ENCODE data around the gene INPPL1.

The INPPL1 gene

GRCh38 chr11:72216638-72217037, 7.9 kb upstream of the INPPL1 start, which contains the start of gene FOLR2:
Gene FOLR2, plus strand, starts transcription at chr11:72216794. Its CDS starts 1,791 bp downstream, at chr11:72218585.
- no peak for DNase-seq (ENCODE audit: low read depth)

- DNase-seq (ENCODE audit: low read depth) = no peak
These were observed 6.7 kb upstream of the INPPL1 start for GRCh38 chr11:72217841-72218240.

- no peak for DNase-seq (ENCODE audit: low read depth)
These were observed 6.3 kb upstream of the INPPL1 start for GRCh38 chr11:72218251-72218745.

DNA sequence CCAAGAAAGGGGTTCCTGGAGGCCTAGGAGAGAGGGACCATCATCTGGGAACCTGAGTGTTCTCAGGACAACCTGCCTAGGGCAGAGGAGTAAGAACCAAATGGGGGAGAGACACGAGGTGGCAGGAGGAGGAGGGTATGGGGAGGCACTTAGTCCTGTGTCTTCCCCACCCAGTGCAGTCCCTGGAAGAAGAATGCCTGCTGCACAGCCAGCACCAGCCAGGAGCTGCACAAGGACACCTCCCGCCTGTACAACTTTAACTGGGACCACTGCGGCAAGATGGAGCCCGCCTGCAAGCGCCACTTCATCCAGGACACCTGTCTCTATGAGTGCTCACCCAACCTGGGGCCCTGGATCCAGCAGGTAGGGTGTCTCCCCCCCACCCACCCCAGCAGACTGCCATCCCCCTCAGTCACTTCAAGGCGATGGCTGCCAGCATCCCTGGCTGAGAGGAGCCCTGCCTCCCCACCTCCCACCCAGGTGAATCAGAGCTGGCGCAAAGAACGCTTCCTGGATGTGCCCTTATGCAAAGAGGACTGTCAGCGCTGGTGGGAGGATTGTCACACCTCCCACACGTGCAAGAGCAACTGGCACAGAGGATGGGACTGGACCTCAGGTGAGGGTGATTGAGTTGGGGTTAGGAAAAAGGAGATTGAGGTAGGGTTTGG, 3.7 kb upstream of the INPPL1 start:
- DNase-seq (ENCODE audit: low read depth) = no peak

- no peak for DNase-seq (ENCODE audit: low read depth)
These were observed 3.0 kb upstream of the INPPL1 start for GRCh38 chr11:72221386-72222075.

GRCh38 chr11:72222106-72222891, 2.3 kb upstream of the INPPL1 start:
- no peak for DNase-seq (ENCODE audit: low read depth)

DNA sequence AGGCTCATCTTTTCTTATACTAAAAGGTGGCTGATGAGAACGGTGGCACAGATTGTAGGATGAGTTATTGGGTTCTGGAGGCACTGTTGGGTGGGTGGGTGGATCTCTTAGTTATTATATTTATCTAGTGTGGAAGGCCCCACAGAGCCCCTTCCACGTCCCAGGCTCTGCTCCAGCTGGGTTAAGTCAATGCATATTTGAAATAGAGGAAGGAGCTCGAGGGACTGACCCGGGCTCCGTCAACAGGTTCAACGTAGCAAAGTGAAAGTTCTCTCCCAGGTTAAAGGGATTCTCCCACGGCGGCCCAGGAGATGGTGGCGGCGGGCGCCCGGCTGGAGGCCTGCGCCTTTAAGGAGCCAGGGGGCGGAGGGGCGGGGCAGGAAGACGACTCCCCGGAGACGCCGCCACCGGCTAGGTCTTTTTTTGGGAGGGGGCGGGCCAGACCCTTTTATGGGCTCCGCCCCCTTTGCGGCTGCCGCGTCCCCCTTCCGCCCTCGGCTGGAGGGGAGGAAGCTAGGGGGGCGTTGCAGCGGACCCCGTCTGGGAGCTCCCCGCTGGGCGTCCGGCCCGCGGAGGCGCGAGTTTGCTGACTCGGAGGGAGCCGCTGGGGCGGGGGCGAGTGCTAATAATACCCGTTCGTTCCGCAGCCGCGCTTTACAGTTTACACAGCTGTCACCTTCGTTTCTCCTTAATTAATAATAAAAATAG, 1.5 kb upstream of the INPPL1 start:
- peak; percentile 37 for DNase-seq (ENCODE audit: low read depth)

DNA sequence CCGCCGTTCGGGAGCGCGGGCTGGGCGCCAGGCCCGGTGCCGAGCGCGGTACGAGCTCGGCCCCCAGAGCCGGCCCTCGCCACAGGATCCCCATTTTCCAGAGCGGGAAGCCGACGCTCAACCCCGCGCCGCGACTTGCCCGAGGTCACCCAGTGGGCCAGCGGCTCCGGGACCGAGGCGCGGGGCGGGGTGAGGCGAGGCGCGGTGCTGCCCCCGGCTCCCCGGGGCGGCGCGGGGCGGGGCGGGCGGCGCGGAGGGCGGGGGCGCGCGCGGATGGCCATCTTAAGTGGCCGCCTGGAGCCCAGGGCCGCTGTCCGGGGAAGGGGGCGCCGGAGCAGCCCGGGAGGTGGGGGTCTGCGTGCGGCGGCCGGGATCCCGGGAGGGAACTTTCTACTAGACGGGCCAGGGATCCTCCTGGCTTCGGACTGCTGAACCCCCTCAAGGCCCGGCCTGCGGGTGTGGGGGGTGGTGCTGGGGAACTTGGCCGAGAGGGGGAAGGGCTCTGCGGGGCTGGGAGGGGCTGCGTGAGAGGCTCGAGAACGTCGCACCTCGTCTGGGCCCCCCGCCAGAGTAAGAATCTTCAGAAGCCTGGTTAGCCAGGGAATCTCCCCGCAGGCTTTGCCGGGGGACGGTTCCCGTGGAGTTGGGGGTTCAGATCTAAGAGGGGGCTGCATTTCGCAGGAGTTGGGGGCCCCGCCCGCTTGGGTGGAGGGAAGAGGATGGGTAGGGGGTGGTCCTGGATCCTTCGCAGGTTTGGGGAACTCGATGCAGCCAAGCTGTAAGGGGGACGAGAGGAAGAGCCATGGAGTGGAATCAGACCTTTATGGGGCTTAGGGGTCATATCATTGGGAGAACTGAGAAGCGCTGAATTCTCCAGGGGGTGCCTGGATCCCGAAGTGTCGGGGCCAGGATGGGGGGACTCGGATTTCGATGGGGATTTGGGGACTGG, 678 bp upstream of the INPPL1 start:
- no peak for DNase-seq (ENCODE audit: low read depth)

GRCh38 chr11:72225411-72225951, 914 bp downstream of the INPPL1 start:
- no peak for DNase-seq (ENCODE audit: low read depth)

DNA sequence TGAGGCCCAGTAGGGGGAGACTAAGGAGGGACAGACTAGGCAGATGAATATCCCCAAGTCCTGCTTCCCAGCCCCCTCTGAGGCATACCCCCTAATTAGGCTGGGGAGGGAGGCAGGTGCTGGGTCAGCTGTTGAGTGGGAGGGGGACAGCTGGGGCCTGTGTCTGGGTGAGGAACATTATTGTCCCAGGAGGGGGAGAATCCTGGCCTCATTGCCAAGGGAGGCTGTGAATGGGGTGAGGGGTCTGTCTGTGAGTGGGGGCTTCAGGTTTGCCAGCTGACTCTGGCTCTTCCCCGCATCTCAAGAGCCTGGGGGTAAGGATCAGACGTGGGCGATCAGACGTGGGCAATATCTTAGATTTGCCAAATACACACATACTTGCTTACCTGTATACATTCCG, 2.1 kb downstream of the INPPL1 start:
- no peak for DNase-seq (ENCODE audit: low read depth)

GRCh38 chr11:72227316-72228228, 3.0 kb downstream of the INPPL1 start:
- no peak for DNase-seq (ENCODE audit: low read depth)

DNA sequence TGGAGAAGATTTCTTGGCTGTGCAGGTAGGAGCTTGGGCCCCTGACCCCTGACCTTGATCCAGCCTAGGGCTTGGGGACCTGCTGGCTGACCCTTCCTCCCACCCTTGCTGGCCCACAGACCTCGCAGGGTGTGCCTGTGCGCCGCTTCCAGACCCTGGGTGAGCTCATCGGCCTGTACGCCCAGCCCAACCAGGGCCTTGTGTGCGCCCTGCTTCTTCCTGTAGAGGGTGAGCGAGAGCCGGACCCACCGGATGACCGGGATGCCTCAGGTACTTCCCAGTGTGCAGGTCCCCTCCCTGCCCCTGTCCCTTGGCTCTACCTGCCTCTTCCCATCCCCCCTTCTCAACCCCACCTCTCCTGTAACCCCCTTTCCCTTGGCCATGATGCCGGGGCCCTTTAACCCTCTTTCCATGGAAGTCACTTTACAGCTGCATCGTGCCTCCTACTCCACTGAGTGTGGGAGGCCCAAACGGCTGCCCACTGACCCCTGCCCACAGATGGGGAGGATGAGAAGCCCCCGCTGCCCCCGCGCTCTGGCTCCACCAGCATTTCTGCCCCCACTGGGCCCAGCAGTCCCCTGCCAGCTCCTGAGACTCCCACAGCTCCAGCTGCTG, 3.8 kb downstream of the INPPL1 start:
- DNase-seq (ENCODE audit: low read depth) = no peak

GRCh38 chr11:72228844-72229231, 4.3 kb downstream of the INPPL1 start:
- no peak for DNase-seq (ENCODE audit: low read depth)

- DNase-seq (ENCODE audit: low read depth) = no peak
These were observed 4.9 kb downstream of the INPPL1 start for GRCh38 chr11:72229336-72229924.

DNA sequence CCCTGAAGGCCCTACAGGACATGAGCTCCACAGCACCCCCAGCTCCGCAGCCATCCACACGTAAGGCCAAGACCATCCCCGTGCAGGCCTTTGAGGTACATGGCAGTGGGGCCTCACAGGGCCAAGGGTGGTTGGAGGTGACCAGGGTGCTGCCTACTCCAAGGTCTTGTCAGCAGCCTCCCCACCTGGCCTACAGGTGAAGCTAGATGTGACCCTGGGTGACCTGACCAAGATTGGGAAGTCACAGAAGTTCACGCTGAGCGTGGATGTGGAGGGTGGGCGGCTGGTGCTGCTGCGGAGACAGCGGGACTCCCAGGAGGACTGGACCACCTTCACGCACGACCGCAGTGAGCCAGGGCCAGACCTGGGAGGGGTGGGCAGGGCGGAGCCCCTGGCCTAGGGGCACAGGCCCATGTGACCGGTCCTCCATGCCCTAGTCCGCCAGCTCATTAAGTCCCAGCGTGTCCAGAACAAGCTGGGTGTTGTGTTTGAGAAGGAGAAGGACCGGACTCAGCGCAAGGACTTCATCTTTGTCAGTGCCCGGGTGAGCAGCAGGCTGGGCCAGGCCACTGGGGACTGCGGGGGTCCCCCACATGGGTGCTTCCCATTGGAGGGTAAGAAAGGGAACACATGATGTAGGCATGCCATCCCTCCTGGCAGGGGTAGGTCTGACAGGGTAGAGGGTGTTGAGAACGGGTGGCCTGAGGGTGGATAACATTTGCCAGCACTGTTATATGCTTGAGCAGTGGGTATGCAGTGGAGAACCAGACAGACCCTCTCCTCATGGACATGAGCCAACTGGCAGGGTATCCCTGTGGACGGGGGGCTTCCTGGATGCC, 5.6 kb downstream of the INPPL1 start:
- DNase-seq (ENCODE audit: low read depth) = no peak

DNA sequence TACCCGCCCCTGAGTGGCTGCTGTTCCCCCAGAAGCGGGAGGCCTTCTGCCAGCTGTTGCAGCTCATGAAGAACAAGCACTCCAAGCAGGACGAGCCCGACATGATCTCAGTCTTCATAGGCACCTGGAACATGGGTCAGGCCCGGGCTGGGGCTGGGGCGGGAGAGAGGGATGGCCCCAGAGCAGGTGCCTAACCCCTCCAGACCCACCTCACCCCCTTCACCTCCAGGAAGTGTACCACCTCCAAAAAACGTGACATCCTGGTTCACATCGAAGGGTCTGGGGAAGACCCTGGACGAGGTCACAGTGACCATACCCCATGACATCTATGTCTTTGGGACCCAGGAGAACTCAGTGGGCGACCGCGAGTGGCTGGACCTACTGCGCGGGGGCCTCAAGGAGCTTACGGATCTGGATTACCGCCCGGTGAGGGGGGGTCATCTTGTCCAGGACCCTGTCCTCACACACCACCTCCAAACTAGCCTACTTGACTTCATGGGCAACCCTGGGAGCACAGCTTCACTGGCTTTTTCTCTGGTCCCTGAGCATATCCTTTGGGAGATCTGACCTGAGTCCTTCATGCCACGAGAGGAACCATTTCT, 6.3 kb downstream of the INPPL1 start:
- no peak for DNase-seq (ENCODE audit: low read depth)

Measured in GM04503 (cell line).